ENCODE data around the gene DDC. TPM values are rescaled to one million over a fixed set of nuclear protein-coding genes. Genes with fewer than 3 reads are reported as not detected.
A peak's percentile ranks its signal among the peaks of the same experiment; 100 is the strongest.

DDC gene
- total RNA-seq, 1 experiment from 2014 or later: not detected

DNA sequence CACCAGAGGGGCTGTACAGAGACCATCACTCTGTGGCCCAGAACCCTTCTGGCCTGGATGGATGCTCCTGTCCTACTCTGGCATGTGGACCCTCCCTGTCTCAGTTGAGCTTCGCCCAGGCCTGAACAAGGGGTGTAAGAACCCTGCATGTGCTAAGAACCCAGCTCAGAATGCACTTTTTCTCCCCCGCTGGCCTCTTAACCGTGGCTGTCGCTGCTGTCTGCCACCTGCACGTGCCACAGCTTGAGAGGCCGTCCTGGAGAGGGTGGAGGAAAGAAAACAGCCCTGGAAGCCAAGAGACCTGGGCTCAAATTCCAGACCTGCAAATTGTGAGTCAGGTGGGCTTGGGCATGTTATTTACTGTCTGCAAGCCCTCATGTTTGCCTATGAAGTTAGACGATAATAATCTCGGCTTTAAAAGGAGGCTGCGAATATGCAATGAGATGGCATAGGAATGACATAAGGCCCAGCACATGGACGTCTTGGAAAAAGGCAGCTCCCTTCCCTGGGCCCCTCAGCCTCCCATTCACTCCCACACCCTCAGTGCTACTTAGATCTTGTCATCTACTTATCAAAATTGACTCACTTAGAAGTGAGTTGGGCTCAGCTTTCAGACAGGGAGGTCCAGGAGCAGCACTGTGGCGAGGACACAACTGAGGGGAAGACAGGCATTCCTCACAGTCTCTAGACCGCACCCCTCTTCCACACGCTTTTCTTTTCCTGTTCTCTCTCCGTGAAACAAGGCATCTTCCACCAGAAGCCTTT is 146.5 kb downstream of the DDC start:
- no peak for DNase-seq (ENCODE audit: low read depth)

DNA sequence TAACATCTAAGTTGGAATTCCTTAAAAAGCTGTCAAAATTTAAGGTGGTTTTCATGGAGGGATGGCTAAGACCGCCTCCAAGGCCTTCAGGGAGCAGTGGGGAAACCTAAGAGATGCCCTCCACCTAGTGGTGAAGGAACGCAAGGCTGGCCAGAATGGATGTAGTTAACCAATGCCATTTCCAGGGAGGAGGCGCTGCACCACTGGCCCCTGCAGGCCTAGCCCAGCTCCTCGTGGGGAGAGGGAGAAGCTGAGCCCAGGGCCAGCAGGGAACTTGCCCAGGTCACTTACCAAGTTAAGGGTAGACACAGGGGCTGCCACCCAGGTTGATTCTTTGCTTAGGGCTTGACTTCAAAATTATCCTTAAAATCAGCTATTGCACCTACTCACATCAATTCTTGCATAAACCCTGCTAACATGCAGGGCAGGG is 147.1 kb downstream of the DDC start:
- DNase-seq (ENCODE audit: low read depth): peak; percentile 74

- no peak for DNase-seq (ENCODE audit: low read depth)
These were observed 148.6 kb downstream of the DDC start for GRCh38 chr7:50416527-50417182.

DNA sequence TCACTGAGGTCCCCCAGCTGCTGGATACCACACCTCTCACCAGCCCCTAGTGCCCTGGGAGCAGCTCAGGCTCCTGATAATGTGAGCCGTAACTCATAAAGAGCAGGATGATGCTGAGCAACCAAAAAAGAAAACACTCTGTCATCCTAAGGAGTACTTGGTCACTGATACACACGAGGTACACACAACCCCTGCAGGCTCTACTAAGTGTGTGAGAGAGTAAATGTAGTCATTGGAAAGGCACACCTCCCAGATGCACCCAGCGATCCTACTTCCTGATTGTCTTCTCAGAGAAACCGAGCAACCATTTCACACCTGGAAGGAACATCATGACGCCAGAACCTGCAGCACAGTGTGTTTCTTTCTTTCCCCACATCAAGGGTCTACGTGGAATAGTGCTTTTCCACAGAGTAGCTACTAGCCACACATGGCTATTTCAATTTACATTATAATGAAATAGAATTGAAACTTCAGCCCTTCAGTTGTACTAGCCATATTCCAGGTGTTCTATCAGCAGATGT is 149.3 kb downstream of the DDC start:
- DNase-seq (ENCODE audit: low read depth): no peak

GRCh38 chr7:50413561-50413960 is 151.6 kb downstream of the DDC start:
- DNase-seq (ENCODE audit: low read depth): no peak

DNA sequence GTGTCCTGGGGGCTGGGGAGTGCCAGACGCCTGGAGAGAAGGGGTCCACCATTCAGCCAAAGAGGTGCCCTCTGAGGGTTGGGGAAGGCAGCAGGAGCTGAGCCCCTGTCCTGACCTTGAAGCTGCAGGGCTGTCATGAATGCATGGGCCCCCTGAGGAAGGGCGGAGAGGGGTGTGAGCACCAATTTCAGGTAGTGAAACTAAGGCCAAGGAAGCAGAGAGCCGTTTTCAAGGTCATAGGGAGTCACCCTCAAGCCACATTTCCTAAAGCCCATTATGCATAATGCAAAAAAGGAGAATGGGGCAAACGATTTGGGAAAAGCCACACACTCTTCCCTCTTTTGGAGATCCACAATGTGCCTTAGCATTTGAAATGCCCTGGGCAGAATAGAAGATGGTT is 152.2 kb downstream of the DDC start:
- DNase-seq (ENCODE audit: low read depth): no peak

- DNase-seq (ENCODE audit: low read depth): no peak
These were observed 153.9 kb downstream of the DDC start for GRCh38 chr7:50411332-50411731.

- no peak for DNase-seq (ENCODE audit: low read depth)
These were observed 155.1 kb downstream of the DDC start for GRCh38 chr7:50409856-50410745.

Other genes starting within 250 kb of the DDC start
- 59.4 and 62.5 TPM in 2 replicates for gene FIGNL1, start 115.1 kb downstream of the DDC start, total RNA-seq (2014; rRNA removed)
- gene GRB10, start 217.5 kb upstream of the DDC start, total RNA-seq (2014; rRNA removed): 17.5 and 24.0 TPM in 2 replicates